Measurements from ENCODE around the gene PAPPA2. TPM values are rescaled to one million over a fixed set of nuclear protein-coding genes. Genes with fewer than 3 reads are reported as not detected.
A peak's percentile ranks its signal among the peaks of the same experiment; 100 is the strongest.

PAPPA2 gene
- total and polyA plus RNA-seq, 9 of the 15 experiments (the other 6 are each of a cell fraction or from before 2014, with no cell fraction given): 0.01 to 0.15 (median 0.05) TPM; not detected in 2

DNA sequence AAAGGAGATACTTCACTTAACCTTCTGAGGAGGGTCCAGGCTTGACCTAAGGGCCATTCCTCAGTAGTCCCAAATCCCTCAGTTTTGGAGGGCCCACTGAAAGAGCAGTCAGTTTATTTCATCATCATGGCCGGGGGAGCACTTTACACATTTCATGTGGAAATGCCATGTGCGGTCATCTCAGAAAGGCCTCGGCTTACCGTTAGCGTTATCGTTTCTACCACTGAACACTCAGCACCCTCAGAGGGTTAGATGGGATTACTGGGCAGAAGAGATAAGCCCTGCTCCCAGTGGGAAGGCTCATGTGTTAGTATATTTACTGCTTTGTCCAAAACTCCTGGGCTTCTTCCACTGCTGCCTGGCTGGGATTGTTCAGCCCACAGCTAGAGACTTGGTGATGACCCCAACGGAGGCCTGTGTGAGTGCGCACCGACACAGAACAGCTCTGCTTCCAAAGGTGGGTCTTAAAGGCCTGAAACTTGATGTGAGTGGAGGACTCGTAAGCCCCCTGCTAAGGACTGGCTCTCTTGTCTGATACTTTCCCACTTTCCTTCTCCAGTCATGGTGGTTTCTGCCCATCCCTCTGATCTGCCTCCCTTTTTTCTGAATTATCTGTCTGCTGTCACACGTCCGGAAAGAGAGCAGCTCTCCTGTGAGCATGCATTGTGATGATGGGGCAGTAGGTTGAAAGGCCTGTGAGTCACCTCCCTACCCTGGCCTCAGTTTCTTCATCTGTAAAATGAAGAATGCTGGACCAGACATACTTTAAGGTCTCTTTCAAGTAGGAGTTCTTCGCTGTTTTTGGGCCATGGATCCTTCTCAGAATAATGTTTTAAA lies 417.0 kb downstream of the PAPPA2 start (continued):
- TF ChIP-seq, protein P1, sequence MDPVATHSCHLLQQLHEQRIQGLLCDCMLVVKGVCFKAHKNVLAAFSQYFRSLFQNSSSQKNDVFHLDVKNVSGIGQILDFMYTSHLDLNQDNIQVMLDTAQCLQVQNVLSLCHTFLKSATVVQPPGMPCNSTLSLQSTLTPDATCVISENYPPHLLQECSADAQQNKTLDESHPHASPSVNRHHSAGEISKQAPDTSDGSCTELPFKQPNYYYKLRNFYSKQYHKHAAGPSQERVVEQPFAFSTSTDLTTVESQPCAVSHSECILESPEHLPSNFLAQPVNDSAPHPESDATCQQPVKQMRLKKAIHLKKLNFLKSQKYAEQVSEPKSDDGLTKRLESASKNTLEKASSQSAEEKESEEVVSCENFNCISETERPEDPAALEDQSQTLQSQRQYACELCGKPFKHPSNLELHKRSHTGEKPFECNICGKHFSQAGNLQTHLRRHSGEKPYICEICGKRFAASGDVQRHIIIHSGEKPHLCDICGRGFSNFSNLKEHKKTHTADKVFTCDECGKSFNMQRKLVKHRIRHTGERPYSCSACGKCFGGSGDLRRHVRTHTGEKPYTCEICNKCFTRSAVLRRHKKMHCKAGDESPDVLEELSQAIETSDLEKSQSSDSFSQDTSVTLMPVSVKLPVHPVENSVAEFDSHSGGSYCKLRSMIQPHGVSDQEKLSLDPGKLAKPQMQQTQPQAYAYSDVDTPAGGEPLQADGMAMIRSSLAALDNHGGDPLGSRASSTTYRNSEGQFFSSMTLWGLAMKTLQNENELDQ (CRISPR knock-in tag; IDR thresholded peaks at IDR 0.05; ENCODE audit: borderline replicate concordance): no peak
- TF ChIP-seq MXI1 (IDR thresholded peaks at IDR 0.05; ENCODE audit: low read depth, low read length) (peak; percentile 36; the same call in 1 of the 2 replicates), RCOR1 (IDR thresholded peaks at IDR 0.05; ENCODE audit: borderline replicate concordance in 1 of 2, low read depth in 2 of 2, low read length in 2 of 2) (peak; percentile 43 to 91; a peak in 3 of 4 replicates), MTA3 (IDR thresholded peaks at IDR 0.05; ENCODE audit: borderline replicate concordance) (peak; percentile 94), ELF1 (tag; IDR thresholded peaks at IDR 0.05) (no peak; the same call in 1 of the 2 replicates), DIDO1 (tag; IDR thresholded peaks at IDR 0.05; ENCODE audit: low read depth) (0 out of 2 replicates have a peak, but pooled peaks have one; percentile 10), TOE1 (IDR thresholded peaks at IDR 0.05; ENCODE audit: borderline replicate concordance) (0 out of 2 replicates have a peak, but pooled peaks have one; percentile 40), TOE1 (CRISPR knock-in tag; IDR thresholded peaks at IDR 0.05; ENCODE audit: borderline replicate concordance, low read depth) (no peak), ETS2 (tag; IDR thresholded peaks at IDR 0.05; ENCODE audit: borderline replicate concordance, poor library complexity, severe bottlenecking) (no peak), TRIM25 (IDR thresholded peaks at IDR 0.05; ENCODE audit: borderline replicate concordance) (no peak), XRCC3 (IDR thresholded peaks at IDR 0.05) (no peak), ZNF436 (CRISPR knock-in tag; IDR thresholded peaks at IDR 0.05) (no peak), MYC (IDR thresholded peaks at IDR 0.05; ENCODE audit: low read depth, low read length) (peak; percentile 93), MYC (CRISPR knock-in tag; IDR thresholded peaks at IDR 0.05; ENCODE audit: borderline replicate concordance, low read depth) (no peak), ZNF780A (CRISPR knock-in tag; IDR thresholded peaks at IDR 0.05) (no peak), RUNX1 (IDR thresholded peaks at IDR 0.05; ENCODE audit: low read depth) (no peak; the same call in 1 of the 2 replicates), HIVEP1 (CRISPR knock-in tag; IDR thresholded peaks at IDR 0.05) (0 out of 2 replicates have a peak, but pooled peaks have one; percentile 30)
- TF ChIP-seq, protein P2, sequence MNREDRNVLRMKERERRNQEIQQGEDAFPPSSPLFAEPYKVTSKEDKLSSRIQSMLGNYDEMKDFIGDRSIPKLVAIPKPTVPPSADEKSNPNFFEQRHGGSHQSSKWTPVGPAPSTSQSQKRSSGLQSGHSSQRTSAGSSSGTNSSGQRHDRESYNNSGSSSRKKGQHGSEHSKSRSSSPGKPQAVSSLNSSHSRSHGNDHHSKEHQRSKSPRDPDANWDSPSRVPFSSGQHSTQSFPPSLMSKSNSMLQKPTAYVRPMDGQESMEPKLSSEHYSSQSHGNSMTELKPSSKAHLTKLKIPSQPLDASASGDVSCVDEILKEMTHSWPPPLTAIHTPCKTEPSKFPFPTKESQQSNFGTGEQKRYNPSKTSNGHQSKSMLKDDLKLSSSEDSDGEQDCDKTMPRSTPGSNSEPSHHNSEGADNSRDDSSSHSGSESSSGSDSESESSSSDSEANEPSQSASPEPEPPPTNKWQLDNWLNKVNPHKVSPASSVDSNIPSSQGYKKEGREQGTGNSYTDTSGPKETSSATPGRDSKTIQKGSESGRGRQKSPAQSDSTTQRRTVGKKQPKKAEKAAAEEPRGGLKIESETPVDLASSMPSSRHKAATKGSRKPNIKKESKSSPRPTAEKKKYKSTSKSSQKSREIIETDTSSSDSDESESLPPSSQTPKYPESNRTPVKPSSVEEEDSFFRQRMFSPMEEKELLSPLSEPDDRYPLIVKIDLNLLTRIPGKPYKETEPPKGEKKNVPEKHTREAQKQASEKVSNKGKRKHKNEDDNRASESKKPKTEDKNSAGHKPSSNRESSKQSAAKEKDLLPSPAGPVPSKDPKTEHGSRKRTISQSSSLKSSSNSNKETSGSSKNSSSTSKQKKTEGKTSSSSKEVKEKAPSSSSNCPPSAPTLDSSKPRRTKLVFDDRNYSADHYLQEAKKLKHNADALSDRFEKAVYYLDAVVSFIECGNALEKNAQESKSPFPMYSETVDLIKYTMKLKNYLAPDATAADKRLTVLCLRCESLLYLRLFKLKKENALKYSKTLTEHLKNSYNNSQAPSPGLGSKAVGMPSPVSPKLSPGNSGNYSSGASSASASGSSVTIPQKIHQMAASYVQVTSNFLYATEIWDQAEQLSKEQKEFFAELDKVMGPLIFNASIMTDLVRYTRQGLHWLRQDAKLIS (CRISPR knock-in tag; IDR thresholded peaks at IDR 0.05): no peak
